ENCODE data around the gene GABRA5.
"Not testable (repeated sequence)": the region's sequence is repeated elsewhere in the genome, so short reads cannot be mapped to it uniquely, and the experiment has no call there.

The GABRA5 gene

DNA sequence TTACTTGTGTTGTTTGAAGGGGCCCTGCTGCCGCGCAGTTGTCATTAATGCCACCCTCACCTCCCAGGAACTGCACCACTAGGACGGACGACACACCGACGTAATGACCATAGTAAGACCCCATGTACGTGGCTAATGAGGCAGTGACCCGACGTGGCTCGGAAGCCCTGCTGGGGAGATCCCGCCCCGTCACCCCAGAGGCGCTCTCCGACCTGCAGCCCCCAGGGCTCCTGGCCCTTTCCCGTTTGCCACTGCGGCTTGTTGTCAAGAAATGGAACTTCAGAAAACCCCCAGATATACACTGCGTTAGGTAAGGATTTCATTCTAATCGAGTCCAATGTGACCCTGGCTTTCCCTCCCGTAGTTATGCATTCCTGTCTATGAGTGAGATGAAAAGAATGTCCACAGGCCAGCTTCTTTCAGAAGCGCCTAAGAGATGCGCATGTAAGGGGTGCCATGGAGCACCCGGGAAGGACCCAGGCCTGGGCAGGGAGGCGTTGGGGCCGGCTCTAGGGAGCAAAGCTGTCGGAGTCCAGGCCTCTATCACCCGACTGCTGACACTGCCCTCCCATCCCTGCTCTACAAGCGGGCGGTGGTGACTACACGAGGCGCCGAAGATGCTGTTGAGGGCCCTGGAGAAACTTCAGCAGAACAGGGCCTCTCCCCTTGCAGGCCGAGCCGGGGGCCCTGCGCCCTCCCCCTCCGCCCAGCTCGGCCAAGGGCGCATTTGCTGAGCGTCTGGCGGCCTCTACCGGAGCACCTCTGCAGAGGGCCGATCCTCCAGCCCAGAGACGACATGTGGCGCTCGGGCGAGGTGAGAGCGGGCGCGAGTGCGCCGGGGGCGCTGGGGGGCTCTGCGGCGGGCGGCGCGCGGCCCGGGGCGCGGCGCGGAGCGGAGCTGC, at the start of gene GABRA5:
GABRA5 (plus strand) TSS at position 765 of the 902 bp plus-strand sequence. CDS start 2,187 bp downstream, outside the sequence.
- no peak for DNase-seq (ENCODE audit: low read depth in 1 of 2, low spot score in 1 of 2)

DNA sequence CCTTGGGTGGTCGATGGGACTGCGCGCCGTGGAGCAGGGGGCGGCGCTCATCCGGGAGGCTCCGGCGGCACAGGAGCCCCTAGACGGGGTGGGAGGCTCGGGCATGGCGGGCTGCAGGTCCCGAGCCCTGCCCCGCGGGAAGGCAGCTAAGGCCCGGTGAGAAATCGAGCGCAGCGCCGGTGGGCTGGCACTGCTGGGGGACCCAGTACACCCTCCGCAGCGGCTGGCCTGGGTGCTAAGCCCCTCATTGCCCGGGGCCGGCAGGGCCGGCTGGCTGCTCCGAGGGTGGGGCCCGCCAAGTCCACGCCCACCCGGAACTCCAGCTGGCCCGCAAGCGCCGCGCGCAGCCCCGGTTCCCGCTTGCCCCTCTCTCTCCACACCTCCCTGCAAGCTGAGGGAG, 35.7 kb upstream of the GABRA5 start:
- not testable (repeated sequence) for DNase-seq (ENCODE audit: low read depth in 1 of 2, low spot score in 1 of 2)

DNA sequence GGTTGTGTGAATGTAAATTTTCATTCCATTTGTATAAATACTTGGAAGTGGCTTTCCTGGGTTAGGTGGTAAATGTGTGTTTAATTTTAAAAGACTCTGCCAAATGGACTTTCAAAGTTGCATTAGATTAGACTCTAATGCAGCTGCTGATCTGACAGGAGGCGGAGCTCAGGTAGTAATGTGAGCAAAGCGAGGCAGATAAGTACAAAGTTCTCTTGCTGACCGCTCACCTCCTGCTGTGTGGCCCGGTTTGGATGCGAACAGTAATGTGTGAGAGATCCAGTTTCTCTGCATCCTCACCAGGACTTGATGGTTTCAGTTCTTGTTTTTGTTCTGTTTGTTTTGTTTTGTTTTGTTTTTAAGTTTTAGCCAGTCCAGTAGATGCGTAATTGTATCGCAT, 34.9 kb upstream of the GABRA5 start:
- no peak for DNase-seq (ENCODE audit: low read depth in 1 of 2, low spot score in 1 of 2)

DNA sequence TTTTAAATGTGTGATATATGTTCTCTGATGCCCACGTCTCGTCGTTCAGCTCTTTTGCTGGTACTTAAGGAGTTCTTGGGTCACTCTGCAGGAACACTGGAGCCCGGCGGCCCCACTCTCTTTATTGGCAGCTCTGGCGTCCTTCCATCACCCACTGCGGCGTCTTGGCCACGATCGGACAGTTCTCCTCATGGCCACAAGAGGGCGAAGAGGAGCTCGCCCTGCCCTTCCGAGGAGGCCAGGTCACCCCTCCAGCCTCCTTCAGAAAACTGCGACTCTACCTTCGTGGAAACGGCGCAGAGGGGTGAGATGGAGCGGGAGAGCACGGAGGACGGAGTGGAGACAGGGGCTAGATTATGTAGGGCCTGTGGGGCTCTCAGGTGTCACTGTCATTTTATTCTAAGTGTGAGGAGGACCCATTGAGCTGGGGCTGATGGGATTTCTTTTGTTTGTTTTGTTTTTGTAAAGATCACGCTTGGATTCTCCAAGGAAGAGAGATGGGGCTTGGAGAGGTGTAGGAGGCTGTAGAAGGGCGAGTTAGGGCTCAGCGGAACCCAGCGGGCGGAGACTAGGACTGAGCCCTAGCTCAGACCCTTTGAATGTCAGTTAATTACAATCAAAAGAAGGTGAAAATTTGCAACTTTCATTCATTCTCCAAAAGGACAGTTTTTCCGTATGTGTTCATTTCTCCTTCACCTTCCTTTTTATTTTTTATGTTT, 28.0 kb upstream of the GABRA5 start:
- no peak for DNase-seq (ENCODE audit: low read depth in 1 of 2, low spot score in 1 of 2)

DNA sequence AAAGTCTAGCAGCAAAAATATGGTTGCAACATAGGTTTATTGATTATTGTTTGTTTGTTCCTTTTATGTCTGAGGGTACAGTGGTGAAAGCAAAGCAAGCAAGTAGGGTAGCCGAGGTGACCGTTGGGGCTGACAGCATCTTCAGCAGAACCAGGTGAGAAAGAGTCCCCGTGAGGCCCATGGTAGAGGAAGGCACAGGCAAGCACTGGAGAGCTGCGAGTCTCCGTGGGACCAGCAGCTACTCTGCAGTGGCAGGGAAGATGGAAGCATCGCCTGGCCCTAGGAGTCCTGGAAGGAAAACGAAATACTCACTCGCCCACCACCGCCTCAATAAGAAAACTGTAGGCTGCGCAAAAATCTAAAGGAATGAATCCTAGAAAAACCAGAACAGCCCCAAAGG, 25.3 kb upstream of the GABRA5 start:
- DNase-seq (ENCODE audit: low read depth in 1 of 2, low spot score in 1 of 2): no peak

DNA sequence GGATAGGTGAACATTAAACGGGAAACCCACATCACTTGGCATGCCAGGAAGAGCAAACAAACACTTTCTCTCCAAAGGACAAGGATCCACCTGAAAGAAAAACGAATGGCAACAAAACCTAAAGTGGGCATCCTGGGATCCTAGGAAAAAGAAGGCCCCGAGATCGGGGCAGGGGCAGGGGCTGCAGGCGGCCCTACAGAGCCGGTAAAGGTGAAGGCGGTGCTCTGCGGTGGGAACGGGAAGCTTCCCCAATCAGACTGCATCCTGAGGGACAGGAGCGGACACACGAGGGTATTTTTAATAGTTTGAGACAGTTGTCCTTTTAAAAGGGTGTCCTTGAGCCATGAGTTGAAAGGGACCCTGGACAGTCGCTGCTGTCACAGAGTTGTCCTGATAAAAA, 24.9 kb upstream of the GABRA5 start:
- no peak for DNase-seq (ENCODE audit: low read depth in 1 of 2, low spot score in 1 of 2)

DNA sequence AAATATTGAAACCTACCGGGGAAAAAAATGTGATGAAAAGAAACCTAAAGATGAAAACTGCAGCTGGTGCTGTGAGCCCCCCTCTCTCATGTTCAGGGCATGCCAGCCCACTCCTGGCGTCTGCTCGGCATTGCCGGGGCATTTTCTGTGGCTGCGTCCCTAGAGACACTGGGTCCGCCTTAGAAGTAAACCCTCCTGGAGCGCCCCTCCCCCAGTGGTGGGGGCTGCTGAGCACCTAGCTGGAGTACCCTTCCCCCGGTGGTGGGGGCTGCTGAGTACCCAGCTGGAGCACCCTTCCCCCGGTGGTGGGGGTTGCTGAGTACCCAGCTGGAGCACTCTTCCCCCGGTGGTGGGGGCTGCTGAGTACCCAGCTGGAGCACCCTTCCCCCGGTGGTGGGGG, 24.5 kb upstream of the GABRA5 start:
- no peak for DNase-seq (ENCODE audit: low read depth in 1 of 2, low spot score in 1 of 2)

DNA sequence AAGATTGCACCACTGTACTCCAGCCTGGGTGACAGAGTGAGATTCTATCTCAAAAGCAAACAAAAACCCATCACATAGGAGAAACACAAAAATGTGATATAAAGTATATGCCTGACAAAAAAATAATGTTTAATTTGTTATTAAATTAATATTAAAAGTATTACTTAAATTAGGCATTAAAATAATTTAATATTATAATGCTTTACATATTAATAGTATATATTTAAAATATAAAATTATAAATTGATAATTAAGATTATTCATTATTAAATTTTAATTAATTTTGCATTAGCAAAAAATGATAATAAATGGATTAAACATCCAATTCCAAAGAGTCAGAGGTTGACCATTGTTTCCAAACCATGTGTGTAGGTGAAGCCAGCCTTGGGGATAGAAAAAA, 22.0 kb upstream of the GABRA5 start:
- no peak for DNase-seq (ENCODE audit: low read depth in 1 of 2, low spot score in 1 of 2)

DNA sequence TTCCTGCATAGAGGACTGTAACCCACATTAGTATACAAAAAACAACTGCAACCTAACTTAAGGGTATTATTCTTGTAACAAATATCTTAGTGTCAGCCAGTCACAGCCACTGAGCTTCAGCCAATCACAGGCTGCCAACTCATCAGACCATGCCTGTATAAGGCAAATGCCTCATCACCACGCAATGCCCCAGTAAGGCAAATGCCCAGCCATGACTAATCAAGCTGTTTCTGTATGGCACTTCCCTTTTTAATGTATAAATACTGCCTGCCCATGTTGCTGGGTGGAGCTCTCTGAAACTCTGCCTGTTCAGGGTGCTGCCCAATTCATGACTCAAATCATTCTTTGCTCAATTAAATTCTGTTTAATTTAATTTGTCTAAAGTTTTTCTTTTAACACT, 18.4 kb upstream of the GABRA5 start:
- no peak for DNase-seq (ENCODE audit: low read depth in 1 of 2, low spot score in 1 of 2)

DNA sequence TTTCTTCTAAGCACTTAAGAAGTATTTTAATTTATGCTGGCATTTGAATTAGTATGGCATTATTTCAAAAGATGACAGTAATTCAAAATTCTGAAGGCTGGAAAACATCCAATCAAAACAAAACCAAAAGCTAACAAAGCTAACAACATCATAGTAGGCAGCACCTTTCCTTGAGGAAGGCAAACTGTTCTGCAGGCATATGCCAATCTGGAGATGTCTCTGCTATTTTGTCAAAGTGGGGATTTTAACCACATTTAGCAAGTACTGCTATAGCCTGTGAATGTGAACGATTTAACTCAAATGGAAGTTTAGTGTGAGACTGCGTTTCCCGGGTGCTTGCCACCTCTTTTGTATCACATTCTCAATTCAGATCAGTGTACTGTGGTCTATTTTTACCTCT, 16.7 kb upstream of the GABRA5 start:
- DNase-seq (ENCODE audit: low read depth in 1 of 2, low spot score in 1 of 2): no peak

DNA sequence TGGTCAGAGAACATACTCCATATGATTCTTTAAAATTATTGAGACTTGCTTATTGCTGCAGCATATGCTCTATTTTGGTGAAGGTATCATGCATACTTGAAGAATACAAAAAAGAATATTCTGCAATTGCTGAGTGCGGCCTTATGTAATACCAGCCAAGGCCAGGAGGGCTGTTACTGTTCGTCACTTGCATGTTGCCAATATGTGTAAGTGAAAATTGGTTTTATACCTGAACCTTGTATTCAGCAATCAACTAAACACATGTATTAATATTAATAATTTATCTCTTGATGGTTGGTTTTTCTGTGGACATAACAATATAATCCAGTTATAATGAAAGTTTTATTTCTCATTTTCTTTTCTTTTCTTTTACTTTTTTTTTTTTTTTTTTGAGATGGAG, 13.9 kb upstream of the GABRA5 start:
- DNase-seq (ENCODE audit: low read depth in 1 of 2, low spot score in 1 of 2): no peak

DNA sequence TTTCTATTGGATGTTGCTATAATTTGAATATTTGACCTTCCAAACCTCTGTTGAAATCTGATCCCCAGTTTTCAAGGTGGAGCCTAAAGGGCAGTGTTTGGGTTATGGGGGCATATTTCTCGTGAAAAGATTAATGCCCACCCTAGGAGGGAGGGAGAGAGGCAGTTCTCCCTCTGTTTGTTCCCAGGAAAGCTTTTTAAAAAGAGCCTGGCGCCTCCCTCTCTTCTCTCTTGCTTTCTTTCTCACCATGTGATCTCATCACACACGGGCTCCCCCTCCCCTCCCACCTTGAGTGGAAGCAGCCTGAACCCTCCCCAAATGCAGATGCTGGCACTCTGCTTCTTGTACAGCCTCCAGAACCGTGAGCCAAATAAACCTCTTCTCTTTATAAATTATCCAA, 12.4 kb upstream of the GABRA5 start:
- DNase-seq (ENCODE audit: low read depth in 1 of 2, low spot score in 1 of 2): no peak

DNA sequence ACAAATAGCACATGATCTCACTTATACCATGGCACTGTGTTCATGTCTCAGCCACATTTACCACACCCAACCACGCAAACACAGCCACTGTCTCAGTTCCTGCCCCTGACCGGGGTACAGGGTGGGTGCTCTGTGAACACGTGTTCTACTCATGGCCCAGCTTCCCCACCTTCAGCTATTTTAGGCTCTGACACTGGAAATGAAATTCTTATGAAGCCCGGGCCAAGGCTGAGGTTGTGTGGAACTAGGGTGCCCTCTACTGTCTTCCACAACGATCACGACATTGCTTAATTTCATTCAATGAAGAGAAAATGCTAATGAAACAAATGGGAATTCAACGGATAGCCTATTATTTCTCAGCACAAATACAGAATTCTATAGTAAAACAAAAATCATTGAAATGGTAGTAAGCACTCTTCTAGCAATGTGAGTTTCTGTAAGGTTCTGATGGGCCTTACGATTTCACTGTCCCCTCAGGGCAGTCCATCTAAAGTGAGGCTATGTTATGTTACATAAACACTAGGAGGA, 2.1 kb upstream of the GABRA5 start:
- no peak for DNase-seq (ENCODE audit: low read depth in 1 of 2, low spot score in 1 of 2)

DNA sequence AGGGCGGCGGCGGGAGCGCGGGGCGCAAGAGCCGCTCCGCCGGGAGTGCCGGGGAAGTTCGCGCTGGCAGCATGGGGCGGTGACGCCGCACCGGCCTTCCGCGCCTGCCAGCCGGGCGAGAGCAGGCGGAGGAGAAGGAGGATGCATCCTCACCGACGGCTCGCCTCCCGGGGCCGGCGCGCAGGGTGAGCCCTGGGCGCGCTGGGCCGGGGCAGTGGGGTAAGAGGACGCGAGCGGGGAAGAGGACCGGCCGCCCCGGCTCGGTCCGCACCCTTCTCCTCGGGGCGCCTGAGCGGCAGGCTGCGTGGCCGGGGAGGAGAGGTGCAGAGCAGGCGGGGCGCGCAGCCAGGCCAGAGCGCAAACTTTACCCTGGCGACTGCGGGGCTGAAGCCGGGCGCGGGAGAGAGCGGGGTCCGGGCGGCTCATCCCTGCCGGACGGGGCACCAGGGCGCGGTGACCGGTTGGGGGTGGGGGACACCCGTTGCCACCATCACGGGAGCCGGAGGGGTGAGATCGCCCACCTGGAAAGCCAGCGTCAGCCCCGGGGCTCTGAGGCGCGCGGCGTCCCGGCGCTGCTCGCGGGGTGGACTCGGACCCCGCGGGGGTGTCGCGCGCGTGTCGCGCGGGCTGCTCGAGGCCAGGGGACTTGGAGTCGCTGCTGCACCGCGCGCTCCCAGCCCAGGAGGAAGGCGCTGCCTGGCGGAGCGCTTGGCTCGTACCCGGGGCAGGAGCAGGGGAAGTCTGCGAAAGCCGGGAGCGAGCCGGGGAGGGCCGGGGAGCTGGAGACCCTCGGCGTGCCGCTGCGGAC, 542 bp downstream of the GABRA5 start:
- no peak for DNase-seq (ENCODE audit: low read depth in 1 of 2, low spot score in 1 of 2)

DNA sequence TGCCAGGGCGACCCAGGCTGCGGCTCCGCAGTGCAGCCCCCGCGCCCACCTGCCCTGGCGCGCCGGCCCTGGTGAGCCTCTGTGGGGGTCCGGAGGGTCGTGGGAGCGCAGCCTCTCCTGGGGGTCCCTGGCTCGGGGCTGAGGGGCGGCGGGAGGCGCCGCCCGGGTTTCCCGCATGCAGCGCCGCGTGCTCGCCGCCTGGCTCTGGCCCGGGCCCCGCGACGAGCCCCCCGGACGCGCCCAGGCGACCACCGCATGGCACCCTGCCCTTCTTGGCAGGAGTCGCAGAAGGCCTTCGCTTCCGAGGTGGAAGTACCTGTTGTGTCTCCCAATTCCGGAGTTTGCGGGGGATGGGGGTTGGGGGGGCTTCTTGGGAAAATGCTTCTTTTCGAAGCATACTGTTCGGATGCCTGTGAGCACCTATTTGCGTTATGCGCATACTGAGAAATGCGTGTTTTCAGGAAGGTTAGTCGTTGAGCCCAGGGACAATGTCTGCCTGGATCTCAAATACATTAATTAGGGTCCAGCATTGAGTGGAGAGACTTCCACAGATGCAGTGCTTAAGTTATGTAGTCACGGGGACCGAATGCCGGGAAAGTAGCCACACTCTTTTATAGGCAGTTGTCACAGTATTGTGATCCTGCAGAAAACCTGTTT, 1.3 kb downstream of the GABRA5 start:
- DNase-seq (ENCODE audit: low read depth in 1 of 2, low spot score in 1 of 2): no peak

DNA sequence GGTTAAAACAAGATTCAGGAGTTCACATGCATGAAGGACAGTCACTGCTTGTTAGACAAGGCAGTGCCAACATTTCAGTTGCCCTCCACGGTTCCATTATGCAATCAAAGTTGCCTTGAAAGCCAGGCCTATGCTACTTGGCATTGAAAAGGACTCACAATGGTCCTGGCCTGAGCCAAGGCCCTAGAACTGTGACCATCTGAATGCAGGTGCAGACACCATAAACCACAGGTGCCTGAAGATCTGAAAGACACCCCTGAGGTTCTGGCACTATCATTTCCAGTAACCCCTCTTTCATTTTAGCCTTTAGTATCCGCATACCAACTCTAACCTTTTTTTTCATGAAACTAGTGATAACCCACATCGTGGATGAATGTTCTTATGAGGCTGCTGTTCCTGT, 2.8 kb downstream of the GABRA5 start:
- DNase-seq (ENCODE audit: low read depth in 1 of 2, low spot score in 1 of 2): no peak

DNA sequence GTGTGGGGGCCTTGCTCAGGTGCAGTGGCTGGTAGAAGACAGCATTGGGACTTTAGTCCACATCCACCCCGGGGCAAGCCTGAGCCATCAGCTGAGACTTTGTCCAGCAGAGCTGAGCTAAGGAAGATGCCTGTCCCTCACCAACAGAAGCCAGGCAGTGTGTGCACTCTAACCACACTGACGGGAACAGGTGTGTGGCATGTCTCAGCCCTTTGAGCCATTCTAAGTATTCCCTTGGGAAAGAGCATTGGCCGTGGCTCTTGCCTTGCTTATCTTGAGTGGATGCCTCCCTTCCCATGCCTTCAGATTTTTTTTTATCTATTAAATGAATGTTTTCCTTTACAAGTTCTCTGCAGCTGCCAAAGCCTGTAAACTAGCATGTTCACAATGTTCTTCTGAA, 3.5 kb downstream of the GABRA5 start:
- no peak for DNase-seq (ENCODE audit: low read depth in 1 of 2, low spot score in 1 of 2)

DNA sequence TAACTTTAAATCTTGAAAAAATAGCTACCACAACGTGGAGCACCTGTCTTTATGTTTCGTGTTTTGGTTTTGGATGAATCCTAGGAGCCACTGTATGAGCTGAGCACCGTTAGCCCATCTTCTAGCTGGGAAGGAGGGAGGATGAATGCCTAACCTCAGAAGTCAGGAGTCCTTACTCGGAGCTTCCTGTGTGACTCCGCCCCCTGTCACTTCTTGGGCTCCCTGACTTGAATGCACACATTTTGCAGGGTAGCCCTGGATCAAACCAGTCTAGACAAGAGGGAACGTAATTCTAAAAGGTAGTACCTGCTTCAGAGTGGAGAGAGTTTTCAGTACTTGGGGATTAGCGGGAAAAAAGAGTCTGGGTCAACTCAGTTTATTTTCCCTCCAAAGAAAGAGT, 5.3 kb downstream of the GABRA5 start:
- DNase-seq (ENCODE audit: low read depth in 1 of 2, low spot score in 1 of 2): no peak

DNA sequence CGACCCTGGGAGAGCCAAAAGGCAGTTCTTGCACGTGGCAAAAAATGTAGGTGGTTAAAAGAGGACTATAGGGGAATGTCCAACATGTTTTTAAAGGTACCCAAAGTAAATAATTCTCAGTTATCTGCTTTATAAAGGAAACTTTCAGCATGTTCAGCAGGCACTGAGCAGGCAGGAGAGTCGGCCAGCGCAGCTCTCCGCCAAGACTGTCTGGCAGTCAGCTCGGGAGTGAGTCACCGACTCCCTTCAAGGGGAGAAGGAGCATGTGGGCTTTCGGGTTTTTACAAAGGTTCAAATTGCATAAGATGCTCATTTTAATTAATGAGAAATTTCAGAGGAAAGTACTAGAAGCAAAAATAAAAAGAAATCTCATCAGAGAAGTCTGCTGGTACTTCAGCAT, 7.0 kb downstream of the GABRA5 start:
- DNase-seq (ENCODE audit: low read depth in 1 of 2, low spot score in 1 of 2): no peak

DNA sequence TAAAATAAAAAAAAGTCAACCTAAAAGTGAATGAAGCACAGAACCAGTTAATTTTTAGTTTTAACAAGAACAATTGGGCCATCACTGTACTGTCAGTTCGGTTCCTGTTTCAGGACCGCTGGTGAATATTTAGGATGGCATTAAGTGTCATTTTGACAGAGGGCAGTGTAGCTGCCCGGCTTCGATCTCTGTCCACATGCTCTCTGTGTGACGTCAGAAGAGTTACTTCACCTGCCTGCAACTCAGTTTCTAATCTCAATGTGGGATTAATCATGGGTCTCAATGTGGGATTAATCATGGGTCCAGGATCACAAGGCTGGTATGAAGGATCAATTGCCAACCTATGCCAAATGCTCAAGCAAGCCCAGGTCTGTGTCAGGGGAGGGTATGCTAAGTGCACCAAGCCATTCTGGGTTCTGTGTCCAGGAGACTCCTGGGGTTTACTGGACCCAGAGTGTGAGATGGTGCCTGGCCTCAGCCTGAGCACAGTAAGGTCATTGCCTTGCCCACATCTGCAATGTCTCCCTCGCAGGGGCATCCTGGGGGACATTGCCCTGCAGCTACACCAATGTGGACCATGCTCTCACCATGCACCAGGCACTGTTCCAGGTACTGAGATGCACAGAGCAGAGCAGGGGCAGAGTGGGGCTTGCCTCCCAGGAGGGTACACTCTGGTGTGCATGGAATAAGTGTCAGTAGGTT, 8.1 kb downstream of the GABRA5 start:
- no peak for DNase-seq (ENCODE audit: low read depth in 1 of 2, low spot score in 1 of 2)
